H1 (cell line): ENCODE measurements around the gene ADA. TPM values are rescaled to one million over a fixed set of nuclear protein-coding genes. Genes with fewer than 3 reads are reported as not detected.

Experiments
- CEBPB ChIP-seq: IDR thresholded peaks from 2 replicates; pipeline ENCODE4 v1.6.1; 2012; ENCODE audit warnings: low read depth, low read length
- EGR1 ChIP-seq: IDR thresholded peaks from 2 replicates; pipeline ENCODE4 v1.6.1; 2011; ENCODE audit warnings: low read depth, low read length, borderline replicate concordance
- NANOG ChIP-seq: IDR thresholded peaks from 2 replicates; pipeline ENCODE4 v1.6.1; 2011; ENCODE audit warnings: low read length, low read depth, mild to moderate bottlenecking, inconsistent platforms; ENCODE audit not compliant: insufficient read depth, poor library complexity, severe bottlenecking
- polyA plus RNA-seq, 7 experiments: library from polyadenylated mRNA; depleted of rRNA in 3 of 7; stranded (reverse) in 5 of 7; unstranded in 2 of 7; fragments of >200 nt in 5 of 7; fragments of 200-250 nt in 2 of 7; gene quantifications; 1 replicate in 5 of 7; 2 replicates in 1 of 7; 4 replicates in 1 of 7; pipeline versions ENCODE4 v1.2.1 to v1.2.3, GENCODE V29; 2011 to 2013; ENCODE audit warnings: missing spikeins in 2 of 7, mixed read lengths in 2 of 7
- total RNA-seq: library from RNA; stranded (reverse); fragmentation: NEBNext Ultra II Directional; extraction: Animal tissue kit (Norgen Biotek cat#: 25700); gene quantifications from 2 replicates; pipeline ENCODE4 v1.2.1, GENCODE V29; 2021

ADA gene
- total and polyA plus RNA-seq, 2 of the 8 experiments (the other 6 are each of a cell fraction or from before 2014, with no cell fraction given), result 19.9 to 32.8 TPM

DNA sequence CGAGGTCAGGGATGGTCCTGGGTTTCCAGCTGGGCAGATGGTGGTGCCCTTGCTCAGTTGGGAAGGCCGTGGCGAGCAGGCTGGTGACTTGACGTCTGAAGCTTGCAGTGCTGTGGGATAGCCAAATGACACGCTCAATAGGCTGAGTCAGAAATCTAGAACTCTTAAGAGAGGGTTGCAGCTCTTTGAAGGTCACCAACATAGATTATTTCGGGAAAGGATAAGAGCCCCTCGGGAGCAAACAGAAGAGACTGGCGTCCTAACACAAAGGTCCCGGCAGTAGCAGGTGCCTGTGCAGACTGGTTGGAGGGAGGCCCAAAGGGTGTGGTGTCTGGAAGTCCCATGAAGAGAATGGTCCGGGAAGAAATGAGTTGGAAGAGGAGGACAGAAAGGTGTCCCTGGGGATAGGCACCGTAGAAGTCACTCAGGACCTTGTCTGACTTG is 50.7 kb downstream of the ADA start (continued):
- no peak for TF ChIP-seq CEBPB
- no peak for TF ChIP-seq EGR1
- TF ChIP-seq NANOG, result no peak
